ENCODE measurements around the gene ERBB4.

GRCh38 chr2:212294816-212295215 lies 243.8 kb downstream of the ERBB4 start:
- TF ChIP-seq CTCF (IDR thresholded peaks at IDR 0.05) (no peak), POLR2A (IDR thresholded peaks at IDR 0.05) (no peak)

Measured in esophagus squamous epithelium (tissue), 4 donors.